ENCODE measurements around the gene SPG21. TPM values are rescaled to one million over a fixed set of nuclear protein-coding genes. Genes with fewer than 3 reads are reported as not detected.

Gene SPG21
- total and polyA plus RNA-seq, 2 donors (not counting 1 experiment from before 2014, with no cell fraction given): 43.7 to 94.4 TPM

- H4K20me1 ChIP-seq (ENCODE audit: control insufficient read depth, insufficient read depth, low read length, poor library complexity, severe bottlenecking): no peaks in the 10 kb centered on the region
- intact Hi-C loops (cut with micrococcal nuclease): no loop called here
- no peaks in the 10 kb centered on the region for H3K79me2 ChIP-seq (ENCODE audit: control insufficient read depth, insufficient read depth, low read length)
- ChIA-PET POLR2A (no interaction called here), CTCF (no interaction called here)
- no peak for ATAC-seq (ENCODE audit: low read depth)
- no CpG with 5 or more reads among the region's 1 CpG for WGBS (ENCODE audit: insufficient coverage)
- peaks cover 8 to 17% of the 10 kb centered on the region in 2 donors for H3K4me1 ChIP-seq (ENCODE audit: control insufficient read depth in 2 of 2, insufficient read depth in 2 of 2, low read length in 2 of 2)
- no peak for TF ChIP-seq EZH2 (IDR thresholded peaks at IDR 0.05; ENCODE audit: borderline replicate concordance, insufficient read depth, low read depth, low read length, poor library complexity, severe bottlenecking)
- TF ChIP-seq CTCF (IDR thresholded peaks at IDR 0.05): no peak
- no peaks in the 10 kb centered on the region for H3K36me3 ChIP-seq (replicated peaks in 1 of 2; ENCODE audit: control extremely low read depth in 1 of 2, control insufficient read depth in 1 of 2, extremely low read depth in 1 of 2, insufficient read depth in 2 of 2, low read length in 1 of 2)
- peaks cover 0 to 3% (median 0%) of the 10 kb centered on the region in 4 experiments for H3K27me3 ChIP-seq (replicated peaks in 1 of 4; ENCODE audit: control extremely low read depth in 1 of 4, control insufficient read depth in 3 of 4, insufficient read depth in 4 of 4, low read length in 3 of 4)
- H2AFZ ChIP-seq (ENCODE audit: insufficient read depth, low read depth, low read length, poor library complexity, severe bottlenecking): no peak overlapping the region
- H3K4me2 ChIP-seq (replicated peaks; ENCODE audit: low read depth, low read length, poor library complexity, severe bottlenecking): no peak overlapping the region
- no peak overlapping the region for H3K4me3 Mint-ChIP-seq
- H3K27ac Mint-ChIP-seq: no peak overlapping the region
- H3K4me3 ChIP-seq (ENCODE audit: control extremely low read depth in 1 of 5, extremely low read depth in 1 of 5, insufficient read depth in 1 of 5, low read depth in 2 of 5, low read length in 4 of 5): no peak overlapping the region
- peaks cover 12% of the 10 kb centered on the region for H3K4me1 Mint-ChIP-seq
- no peaks in the 10 kb centered on the region for H3K9me3 Mint-ChIP-seq (ENCODE audit: insufficient read depth)
- no peaks in the 10 kb centered on the region for H3K9me3 ChIP-seq (ENCODE audit: control extremely low read depth in 1 of 3, control insufficient read depth in 2 of 3, insufficient read depth in 1 of 3, low read length in 2 of 3)
- peaks cover 6% of the 10 kb centered on the region for H3K27me3 Mint-ChIP-seq
- no peak overlapping the region for H3K9ac ChIP-seq (ENCODE audit: low read length)
- DNase-seq: no peak
- H3K27ac ChIP-seq (ENCODE audit: low read length in 2 of 2): no peak overlapping the region
Measured at GRCh38 chr15:65037309-65037708, 47.6 kb upstream of the SPG21 start.

- WGBS (ENCODE audit: insufficient coverage): 97% methylated on average over 9 of the region's 11 CpGs
- intact Hi-C loops (cut with micrococcal nuclease): no loop called here
- H3K9ac ChIP-seq (ENCODE audit: low read length): no peak overlapping the region
- no peak overlapping the region for H3K4me3 Mint-ChIP-seq
- peaks cover 0 to 3% (median 0%) of the 10 kb centered on the region in 4 experiments for H3K27me3 ChIP-seq (replicated peaks in 1 of 4; ENCODE audit: control extremely low read depth in 1 of 4, control insufficient read depth in 3 of 4, insufficient read depth in 4 of 4, low read length in 3 of 4)
- H2AFZ ChIP-seq (ENCODE audit: insufficient read depth, low read depth, low read length, poor library complexity, severe bottlenecking): no peak overlapping the region
- CTCF ChIA-PET: interaction anchor here (0.7 to 2.7 kb wide), 16 partner anchors 9 to 357 kb away, joined by 3 to 19 read pairs (median 4); partner anchors contain the start of genes CLPX, KBTBD13 and PARP16
- no peak overlapping the region for H3K4me3 ChIP-seq (ENCODE audit: control extremely low read depth in 1 of 5, extremely low read depth in 1 of 5, insufficient read depth in 1 of 5, low read depth in 2 of 5, low read length in 4 of 5)
- H3K27me3 Mint-ChIP-seq: peaks cover 9% of the 10 kb centered on the region
- POLR2A ChIA-PET: interaction anchor here (0.7 kb wide), 1 partner anchor 55 kb away, joined by 5 read pairs; no protein-coding TSS in a partner anchor
- no peaks in the 10 kb centered on the region for H4K20me1 ChIP-seq (ENCODE audit: control insufficient read depth, insufficient read depth, low read length, poor library complexity, severe bottlenecking)
- H3K4me1 Mint-ChIP-seq: peaks cover 14% of the 10 kb centered on the region
- DNase-seq (no peak), ATAC-seq (ENCODE audit: low read depth) (no peak)
- no peaks in the 10 kb centered on the region for H3K9me3 Mint-ChIP-seq (ENCODE audit: insufficient read depth)
- no peaks in the 10 kb centered on the region for H3K9me3 ChIP-seq (ENCODE audit: control extremely low read depth in 1 of 3, control insufficient read depth in 2 of 3, insufficient read depth in 1 of 3, low read length in 2 of 3)
- H3K36me3 ChIP-seq (replicated peaks in 1 of 2; ENCODE audit: control extremely low read depth in 1 of 2, control insufficient read depth in 1 of 2, extremely low read depth in 1 of 2, insufficient read depth in 2 of 2, low read length in 1 of 2): no peaks in the 10 kb centered on the region
- TF ChIP-seq CTCF (IDR thresholded peaks at IDR 0.05): no peak
- no peak for TF ChIP-seq EZH2 (IDR thresholded peaks at IDR 0.05; ENCODE audit: borderline replicate concordance, insufficient read depth, low read depth, low read length, poor library complexity, severe bottlenecking)
- peaks cover 5% of the 10 kb centered on the region for H3K79me2 ChIP-seq (ENCODE audit: control insufficient read depth, insufficient read depth, low read length)
- H3K4me2 ChIP-seq (replicated peaks; ENCODE audit: low read depth, low read length, poor library complexity, severe bottlenecking): no peak overlapping the region
- H3K27ac ChIP-seq (ENCODE audit: low read length in 2 of 2): no peak overlapping the region
- no peak overlapping the region for H3K27ac Mint-ChIP-seq
- peaks cover 8 to 20% of the 10 kb centered on the region in 2 donors for H3K4me1 ChIP-seq (ENCODE audit: control insufficient read depth in 2 of 2, insufficient read depth in 2 of 2, low read length in 2 of 2)
Measured at GRCh38 chr15:65034719-65035118, 45.0 kb upstream of the SPG21 start.

Measured in B cell (primary cell).